HUES48 (cell line): Measurements from ENCODE around the gene OR10G2.
"Not testable (repeated sequence)": the region's sequence is repeated elsewhere in the genome, so short reads cannot be mapped to it uniquely, and the experiment has no call there.

Experiments
- H3K27ac ChIP-seq: one replicate; pipeline ENCODE4 v1.7.0; 2013; ENCODE audit warnings: low read depth, low read length, inconsistent platforms
- H3K27me3 ChIP-seq: 2 replicates; pipeline ENCODE4 v1.6.1; 2013; ENCODE audit warnings: mild to moderate bottlenecking, low read length; ENCODE audit not compliant: control insufficient read depth, insufficient read depth
- H3K36me3 ChIP-seq: 2 replicates; pipeline ENCODE4 v1.6.1; 2013; ENCODE audit warnings: low read length; ENCODE audit not compliant: control insufficient read depth, insufficient read depth
- H3K4me1 ChIP-seq: 2 replicates; pipeline ENCODE4 v1.6.1; 2013; ENCODE audit warnings: mild to moderate bottlenecking, low read length; ENCODE audit not compliant: control insufficient read depth, insufficient read depth
- H3K4me3 ChIP-seq: 2 replicates; pipeline ENCODE4 v1.5.1; 2013; ENCODE audit warnings: mild to moderate bottlenecking, low read depth, low read length
- H3K9ac ChIP-seq: 2 replicates; pipeline ENCODE4 v1.6.1; 2013; ENCODE audit warnings: mild to moderate bottlenecking, low read depth, low read length, moderate library complexity
- H3K9me3 ChIP-seq: 2 replicates; pipeline ENCODE4 v1.6.1; 2013; ENCODE audit warnings: low read length; ENCODE audit not compliant: control insufficient read depth, insufficient read depth

The OR10G2 gene

GRCh38 chr14:21652209-21652808 lies 17.6 kb upstream of the OR10G2 start:
- H3K4me1 ChIP-seq = peaks cover 6% of the 10 kb centered on the region
- no peak overlapping the region for H3K27ac ChIP-seq
- no peaks in the 10 kb centered on the region for H3K9me3 ChIP-seq
- H3K9ac ChIP-seq = no peak overlapping the region
- H3K36me3 ChIP-seq = no peaks in the 10 kb centered on the region
- H3K27me3 ChIP-seq = no peaks in the 10 kb centered on the region
- H3K4me3 ChIP-seq = no peak overlapping the region

DNA sequence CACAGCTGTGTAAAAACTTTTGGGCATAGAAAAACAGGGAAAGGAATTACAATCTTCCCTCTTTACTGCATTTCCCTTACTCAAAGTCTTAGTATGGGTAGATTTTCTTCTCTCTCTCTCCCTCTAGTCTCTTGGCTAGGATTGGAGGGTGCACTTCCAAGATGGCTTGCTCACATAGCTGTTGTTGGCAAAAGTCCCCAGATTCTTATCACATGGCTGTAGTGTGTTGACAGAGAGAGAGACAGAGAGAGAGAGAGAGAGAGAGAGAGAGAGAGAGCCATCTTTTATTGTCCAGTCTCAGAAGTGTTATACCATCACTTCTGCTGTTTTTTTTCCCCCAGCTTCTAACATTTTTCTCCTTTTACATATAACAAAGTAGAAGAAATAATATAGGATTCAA lies 12.6 kb upstream of the OR10G2 start:
- no peak overlapping the region for H3K4me3 ChIP-seq

GRCh38 chr14:21643407-21643806 lies 8.7 kb upstream of the OR10G2 start:
- H3K36me3 ChIP-seq = no peaks in the 10 kb centered on the region
- no peak overlapping the region for H3K27ac ChIP-seq
- H3K4me1 ChIP-seq = peaks cover 8% of the 10 kb centered on the region
- H3K9ac ChIP-seq = no peak overlapping the region
- no peaks in the 10 kb centered on the region for H3K27me3 ChIP-seq
- no peaks in the 10 kb centered on the region for H3K9me3 ChIP-seq
- H3K4me3 ChIP-seq = no peak overlapping the region

More for the DNA sequence above, 12.6 kb upstream of the OR10G2 start:
- H3K4me1 ChIP-seq = peaks cover 11% of the 10 kb centered on the region
- no peaks in the 10 kb centered on the region for H3K27me3 ChIP-seq
- no peak overlapping the region for H3K27ac ChIP-seq
- no peaks in the 10 kb centered on the region for H3K9me3 ChIP-seq
- no peak overlapping the region for H3K9ac ChIP-seq
- H3K36me3 ChIP-seq = no peaks in the 10 kb centered on the region

GRCh38 chr14:21642683-21643082 lies 7.9 kb upstream of the OR10G2 start:
- Histone ChIP-seq H3K27me3 (no peaks in the 10 kb centered on the region), H3K27ac (no peak overlapping the region), H3K9me3 (no peaks in the 10 kb centered on the region), H3K36me3 (no peaks in the 10 kb centered on the region), H3K9ac (no peak overlapping the region), H3K4me3 (no peak overlapping the region), H3K4me1 (peaks cover 8% of the 10 kb centered on the region)

DNA sequence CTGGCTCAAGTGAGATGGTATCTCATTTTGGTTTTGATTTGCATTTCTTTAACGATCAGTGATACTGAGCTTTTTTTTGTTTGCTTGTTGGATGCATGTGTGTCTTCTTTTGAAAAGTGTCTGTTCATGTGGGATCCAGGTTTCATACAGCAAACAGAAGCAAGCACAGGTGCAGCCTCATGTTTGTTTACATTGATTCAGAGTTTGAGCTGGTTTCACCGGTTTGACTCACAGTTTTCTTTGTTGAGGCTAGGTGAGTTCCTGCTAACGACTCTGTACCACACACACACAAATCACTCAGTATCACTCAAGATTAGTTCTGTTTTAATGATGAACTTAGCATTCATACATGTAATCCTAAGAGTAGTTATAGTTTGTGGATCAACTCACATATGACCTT lies 3.7 kb downstream of the OR10G2 start:
- H3K9me3 ChIP-seq = no peaks in the 10 kb centered on the region
- no peaks in the 10 kb centered on the region for H3K27me3 ChIP-seq
- H3K4me1 ChIP-seq = no peaks in the 10 kb centered on the region
- H3K4me3 ChIP-seq = no peak overlapping the region
- no peak overlapping the region for H3K9ac ChIP-seq
- no peaks in the 10 kb centered on the region for H3K36me3 ChIP-seq
- no peak overlapping the region for H3K27ac ChIP-seq

DNA sequence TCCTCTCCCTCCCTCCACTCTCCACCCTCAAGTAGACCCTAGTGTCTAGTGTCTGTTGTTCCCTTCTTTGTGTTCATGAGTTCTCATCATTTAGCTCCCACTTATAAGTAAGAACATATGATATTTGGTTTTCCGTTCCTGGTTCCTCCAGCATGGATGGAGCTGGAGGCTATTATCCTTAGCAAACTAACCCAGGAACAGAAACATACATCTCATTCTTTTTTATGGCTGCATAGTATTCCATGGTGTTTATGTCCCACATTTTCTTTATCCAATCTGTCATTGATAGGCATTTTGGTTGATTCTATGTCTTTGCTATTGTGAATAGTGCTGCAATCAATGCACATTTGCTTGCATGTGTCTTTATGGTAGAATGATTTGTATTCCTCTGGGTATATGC lies 4.2 kb downstream of the OR10G2 start:
- H3K27ac ChIP-seq, H3K9ac ChIP-seq: not testable (repeated sequence)

GRCh38 chr14:21626491-21627230 lies 8.1 kb downstream of the OR10G2 start:
- Histone ChIP-seq H3K36me3 (no peaks in the 10 kb centered on the region), H3K9me3 (no peaks in the 10 kb centered on the region), H3K9ac (no peak overlapping the region), H3K4me3 (no peak overlapping the region), H3K27me3 (no peaks in the 10 kb centered on the region), H3K27ac (no peak overlapping the region), H3K4me1 (no peaks in the 10 kb centered on the region)

More for the DNA sequence above, 4.2 kb downstream of the OR10G2 start:
- H3K9me3 ChIP-seq, H3K4me1 ChIP-seq, H3K4me3 ChIP-seq, H3K36me3 ChIP-seq, H3K27me3 ChIP-seq: not testable (repeated sequence)

GRCh38 chr14:21617614-21618013 lies 17.1 kb downstream of the OR10G2 start:
- H3K9ac ChIP-seq = no peak overlapping the region
- H3K9me3 ChIP-seq = no peaks in the 10 kb centered on the region
- H3K4me1 ChIP-seq = peaks cover 11% of the 10 kb centered on the region; the same call in 1 of the 2 replicates
- H3K27me3 ChIP-seq = no peaks in the 10 kb centered on the region
- no peak overlapping the region for H3K27ac ChIP-seq
- no peaks in the 10 kb centered on the region for H3K36me3 ChIP-seq
- no peak overlapping the region for H3K4me3 ChIP-seq

GRCh38 chr14:21614240-21614639 lies 20.5 kb downstream of the OR10G2 start:
- no peaks in the 10 kb centered on the region for H3K9me3 ChIP-seq
- H3K36me3 ChIP-seq = no peaks in the 10 kb centered on the region
- H3K27ac ChIP-seq = no peak overlapping the region
- peaks cover 11% of the 10 kb centered on the region; the same call in 1 of the 2 replicates for H3K4me1 ChIP-seq
- no peak overlapping the region for H3K4me3 ChIP-seq
- no peak overlapping the region for H3K9ac ChIP-seq
- no peaks in the 10 kb centered on the region for H3K27me3 ChIP-seq

DNA sequence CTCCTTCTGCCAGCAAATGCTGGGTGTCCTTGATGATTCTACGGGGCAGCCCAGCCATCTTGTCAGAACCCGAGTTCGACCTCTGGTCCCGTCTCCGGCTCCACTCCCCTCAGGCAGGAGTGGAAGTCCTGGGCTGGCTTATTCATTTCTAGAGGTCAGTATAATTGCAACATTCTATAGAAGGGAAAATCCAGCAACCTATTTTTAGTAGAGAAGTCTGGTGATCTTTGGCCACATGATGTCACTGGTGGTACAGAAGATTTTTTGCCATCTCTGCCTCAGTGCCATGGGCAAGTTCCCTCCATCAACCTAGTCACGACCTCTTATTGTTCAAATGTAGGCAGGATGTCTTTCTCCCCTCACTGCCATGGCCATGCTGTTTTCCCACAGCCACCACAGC lies 22.4 kb downstream of the OR10G2 start:
- H3K4me3 ChIP-seq = no peak overlapping the region
- H3K27me3 ChIP-seq = no peaks in the 10 kb centered on the region
- H3K27ac ChIP-seq = no peak overlapping the region
- H3K9me3 ChIP-seq = no peaks in the 10 kb centered on the region
- no peaks in the 10 kb centered on the region for H3K36me3 ChIP-seq
- no peak overlapping the region for H3K9ac ChIP-seq
- H3K4me1 ChIP-seq = peaks cover 7% of the 10 kb centered on the region; the same call in 1 of the 2 replicates

DNA sequence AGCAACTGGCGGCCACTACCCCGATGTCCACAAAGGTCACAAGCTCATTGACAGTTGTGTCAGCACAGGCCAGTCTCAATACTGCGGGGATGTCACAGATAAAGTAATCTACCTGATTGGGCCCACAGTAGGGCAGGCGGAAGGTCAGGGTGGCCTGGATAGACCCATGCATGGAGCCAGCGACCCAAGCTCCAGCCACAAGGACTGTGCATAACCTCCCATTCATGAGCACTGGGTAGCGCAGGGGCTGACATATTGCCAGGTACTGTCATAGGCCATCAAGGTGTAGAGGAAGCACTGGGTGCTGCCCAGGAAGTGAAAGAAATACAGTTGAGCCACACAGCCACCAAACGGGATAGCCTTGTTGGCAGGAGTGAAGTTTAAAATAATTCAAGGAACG lies 32.6 kb downstream of the OR10G2 start:
- not testable (repeated sequence) for H3K9ac ChIP-seq, H3K27ac ChIP-seq, H3K27me3 ChIP-seq, H3K4me1 ChIP-seq, H3K9me3 ChIP-seq, H3K4me3 ChIP-seq, H3K36me3 ChIP-seq
